Raji (cell line): ENCODE results near the gene OFD1.

Experiments used
- POLR2A ChIP-seq: IDR thresholded peaks from 2 replicates; pipeline ENCODE4 v1.6.1; 2011; ENCODE audit warnings: low read depth, low read length, control low read depth; ENCODE audit not compliant: insufficient read depth

The OFD1 gene

GRCh38 chrX:13734278-13735172, at the start of gene OFD1, which contains the start of gene TRAPPC2:
OFD1 (plus strand) TSS chrX:13734748; CDS start chrX:13735072, 324 bp downstream.
TRAPPC2 (minus strand) TSS chrX:13734620; CDS start chrX:13719963, 14,657 bp downstream.
- peak; percentile 70 for TF ChIP-seq POLR2A

GRCh38 chrX:13685126-13685763, 49.3 kb upstream of the OFD1 start:
- TF ChIP-seq POLR2A = no peak

- no peak for TF ChIP-seq POLR2A
These were observed 47.3 kb upstream of the OFD1 start for GRCh38 chrX:13687203-13687602.

GRCh38 chrX:13688384-13688957, 46.1 kb upstream of the OFD1 start:
- TF ChIP-seq POLR2A = no peak

- peak; percentile 86 for TF ChIP-seq POLR2A
These were observed 45.4 kb upstream of the OFD1 start, which contains the start of gene RAB9A for GRCh38 chrX:13688958-13689740. RAB9A (plus strand) TSS chrX:13689128; CDS start chrX:13708747, 19,619 bp downstream.

- TF ChIP-seq POLR2A = no peak
These were observed 44.8 kb upstream of the OFD1 start for GRCh38 chrX:13689741-13690211.

GRCh38 chrX:13690836-13691235, 43.7 kb upstream of the OFD1 start:
- no peak for TF ChIP-seq POLR2A

GRCh38 chrX:13691841-13692371, 42.6 kb upstream of the OFD1 start:
- TF ChIP-seq POLR2A = no peak

- TF ChIP-seq POLR2A = no peak
These were observed 41.7 kb upstream of the OFD1 start for GRCh38 chrX:13692771-13693231.

GRCh38 chrX:13693341-13693961, 41.1 kb upstream of the OFD1 start:
- TF ChIP-seq POLR2A = no peak

GRCh38 chrX:13694359-13694758, 40.2 kb upstream of the OFD1 start:
- no peak for TF ChIP-seq POLR2A

- no peak for TF ChIP-seq POLR2A
These were observed 39.6 kb upstream of the OFD1 start for GRCh38 chrX:13694983-13695382.

GRCh38 chrX:13695601-13696115, 38.9 kb upstream of the OFD1 start:
- no peak for TF ChIP-seq POLR2A

- no peak for TF ChIP-seq POLR2A
These were observed 37.1 kb upstream of the OFD1 start for GRCh38 chrX:13697455-13697854.
